GM12892 (cell line): Measurements from ENCODE around the gene R3HDM1.

ENCODE experiments used
- POLR2A ChIP-seq: IDR thresholded peaks from 2 replicates; pipeline ENCODE4 v1.6.1; 2011; ENCODE audit warnings: low read depth, low read length, control low read depth
- POLR2AphosphoS5 ChIP-seq: IDR thresholded peaks from 2 replicates; pipeline ENCODE4 v1.6.1; 2011; ENCODE audit warnings: low read depth, low read length, control low read depth

- TF ChIP-seq POLR2AphosphoS5 (no peak), POLR2A (no peak)
Observed at GRCh38 chr2:135755573-135755972, 224.3 kb downstream of the R3HDM1 start.
